GM10266 (cell line): Measurements from ENCODE around the gene PGM5.

Source experiments
- DNase-seq: peaks from one replicate; pipeline ENCODE4 v3.0.0; 2012; ENCODE audit errors: extremely low spot score
- TF ChIP-seq, protein P1 (sequence below): IDR thresholded peaks from 2 replicates; pipeline ENCODE4 v1.5.1; 2012; ENCODE audit warnings: mild to moderate bottlenecking, low read depth; ENCODE audit not compliant: control insufficient read depth, insufficient read depth; ENCODE audit errors: missing control alignments

The PGM5 gene

DNA sequence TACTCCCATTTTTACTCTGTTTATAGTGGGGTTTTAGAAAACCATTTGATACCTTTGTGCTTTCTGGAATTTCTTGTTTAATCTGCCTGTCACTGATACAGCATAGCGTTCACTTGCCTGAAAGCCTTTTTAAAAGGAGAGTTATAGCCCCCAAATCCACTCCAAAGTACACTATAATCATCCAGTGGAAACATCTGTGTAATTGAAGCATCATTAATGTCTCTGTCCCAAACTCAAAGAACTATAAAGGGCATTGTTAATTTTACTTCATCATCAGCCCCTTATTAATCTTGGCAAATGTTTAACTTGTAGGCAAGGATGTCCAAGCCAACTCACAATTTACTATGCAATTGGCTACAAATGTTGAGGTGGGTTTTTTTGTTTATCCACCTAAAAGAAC lies 120.0 kb downstream of the PGM5 start:
- no peak for DNase-seq
- TF ChIP-seq, protein P1, sequence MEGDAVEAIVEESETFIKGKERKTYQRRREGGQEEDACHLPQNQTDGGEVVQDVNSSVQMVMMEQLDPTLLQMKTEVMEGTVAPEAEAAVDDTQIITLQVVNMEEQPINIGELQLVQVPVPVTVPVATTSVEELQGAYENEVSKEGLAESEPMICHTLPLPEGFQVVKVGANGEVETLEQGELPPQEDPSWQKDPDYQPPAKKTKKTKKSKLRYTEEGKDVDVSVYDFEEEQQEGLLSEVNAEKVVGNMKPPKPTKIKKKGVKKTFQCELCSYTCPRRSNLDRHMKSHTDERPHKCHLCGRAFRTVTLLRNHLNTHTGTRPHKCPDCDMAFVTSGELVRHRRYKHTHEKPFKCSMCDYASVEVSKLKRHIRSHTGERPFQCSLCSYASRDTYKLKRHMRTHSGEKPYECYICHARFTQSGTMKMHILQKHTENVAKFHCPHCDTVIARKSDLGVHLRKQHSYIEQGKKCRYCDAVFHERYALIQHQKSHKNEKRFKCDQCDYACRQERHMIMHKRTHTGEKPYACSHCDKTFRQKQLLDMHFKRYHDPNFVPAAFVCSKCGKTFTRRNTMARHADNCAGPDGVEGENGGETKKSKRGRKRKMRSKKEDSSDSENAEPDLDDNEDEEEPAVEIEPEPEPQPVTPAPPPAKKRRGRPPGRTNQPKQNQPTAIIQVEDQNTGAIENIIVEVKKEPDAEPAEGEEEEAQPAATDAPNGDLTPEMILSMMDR, result no peak

DNA sequence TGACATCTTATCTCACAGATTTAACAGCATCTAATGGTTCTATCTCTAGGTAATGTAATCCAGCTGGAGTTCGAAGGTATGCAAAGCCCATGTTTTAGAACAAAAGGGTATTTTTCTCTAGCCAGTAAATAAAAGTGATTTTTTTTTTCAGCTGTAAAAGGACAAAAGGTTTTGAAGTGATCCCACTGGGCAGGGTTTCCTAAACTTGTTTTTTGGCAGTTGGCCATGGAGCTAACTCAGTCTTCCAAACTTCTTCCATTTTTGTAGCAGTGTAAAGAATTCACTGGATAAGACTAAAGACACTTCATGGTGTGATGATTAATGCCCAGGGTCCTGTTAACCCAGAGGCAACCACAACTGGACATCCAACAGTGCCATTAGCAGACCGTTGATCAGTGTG lies 120.4 kb downstream of the PGM5 start:
- TF ChIP-seq, protein P1, result no peak
- no peak for DNase-seq

DNA sequence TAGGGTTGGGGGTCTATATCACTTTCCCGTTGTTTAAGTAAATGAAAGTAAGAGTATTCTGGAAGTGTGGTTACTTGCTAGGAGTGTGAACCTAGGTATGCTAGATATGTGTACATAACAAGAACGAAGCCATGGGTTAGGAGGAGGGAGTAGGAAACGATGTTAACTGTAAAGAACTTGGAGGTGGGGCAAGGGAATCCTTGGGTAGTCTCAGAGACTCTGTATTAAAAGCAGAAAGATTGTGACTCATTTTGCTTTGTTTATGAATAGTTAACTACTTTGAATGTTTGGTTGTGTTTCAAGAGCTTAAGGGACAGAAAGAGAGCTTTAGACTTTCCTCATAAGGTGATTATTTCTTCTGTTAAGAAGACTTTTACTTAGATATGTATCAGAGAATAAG lies 124.4 kb downstream of the PGM5 start:
- TF ChIP-seq, protein P1, result no peak
- DNase-seq, result no peak

DNA sequence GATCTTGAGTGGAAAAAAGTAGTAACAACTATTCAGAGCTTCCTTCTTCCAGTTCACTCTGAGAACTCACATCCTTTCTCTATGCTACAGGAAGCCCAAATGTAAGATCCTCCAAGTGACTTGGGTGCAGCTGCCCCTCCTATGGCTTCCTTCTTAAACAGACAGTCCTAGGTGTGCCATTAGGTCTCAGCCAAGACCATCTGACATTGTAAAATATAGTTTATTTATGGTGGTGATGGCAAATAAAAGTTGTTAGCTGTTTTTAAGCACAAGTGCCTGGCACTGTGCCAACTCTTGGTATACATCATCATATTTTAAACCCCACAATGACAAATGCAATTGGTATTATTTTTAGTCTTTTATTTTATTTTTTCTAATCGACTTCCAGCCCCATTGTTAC lies 126.1 kb downstream of the PGM5 start:
- no peak for DNase-seq
- TF ChIP-seq, protein P1, result no peak

DNA sequence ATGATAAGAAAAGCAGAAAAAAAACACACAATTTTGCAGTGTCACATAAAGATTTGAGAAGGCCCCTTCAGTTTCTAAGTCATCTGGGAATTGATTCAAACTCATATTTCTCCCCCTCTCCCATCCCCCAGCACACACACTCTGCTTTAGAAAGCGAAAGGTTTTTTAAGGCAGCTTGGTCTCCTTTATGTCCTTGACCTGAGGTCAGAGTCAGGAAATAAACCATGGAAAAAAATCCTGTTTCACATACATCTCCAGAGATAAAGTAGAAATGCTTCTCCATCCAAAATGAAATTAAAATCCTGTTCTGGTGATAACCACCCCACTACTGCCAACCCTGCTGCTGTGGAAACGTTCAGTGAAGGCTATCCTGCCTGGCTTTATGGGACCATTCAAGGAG lies 131.7 kb downstream of the PGM5 start:
- DNase-seq, result no peak
- TF ChIP-seq, protein P1, result no peak

DNA sequence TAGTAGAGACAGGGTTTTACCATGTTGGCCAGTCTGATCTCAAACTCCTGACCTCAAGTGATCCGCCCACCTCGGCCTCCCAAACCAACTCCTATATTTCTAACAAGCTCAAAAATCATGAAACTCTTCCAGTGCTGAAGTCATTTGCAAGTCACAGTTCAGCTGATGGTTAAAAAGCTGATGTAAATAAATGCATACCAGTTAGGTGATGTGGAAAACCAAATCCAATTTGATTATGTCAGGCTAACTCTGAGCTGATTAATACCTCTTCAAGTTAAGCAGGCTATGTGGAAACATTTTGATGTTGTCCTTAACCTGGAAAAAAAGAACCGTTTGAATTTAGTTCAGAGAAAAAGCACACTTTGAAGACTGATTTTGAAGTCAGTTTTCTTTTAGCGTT lies 133.2 kb downstream of the PGM5 start:
- no peak for DNase-seq
- TF ChIP-seq, protein P1, result no peak

DNA sequence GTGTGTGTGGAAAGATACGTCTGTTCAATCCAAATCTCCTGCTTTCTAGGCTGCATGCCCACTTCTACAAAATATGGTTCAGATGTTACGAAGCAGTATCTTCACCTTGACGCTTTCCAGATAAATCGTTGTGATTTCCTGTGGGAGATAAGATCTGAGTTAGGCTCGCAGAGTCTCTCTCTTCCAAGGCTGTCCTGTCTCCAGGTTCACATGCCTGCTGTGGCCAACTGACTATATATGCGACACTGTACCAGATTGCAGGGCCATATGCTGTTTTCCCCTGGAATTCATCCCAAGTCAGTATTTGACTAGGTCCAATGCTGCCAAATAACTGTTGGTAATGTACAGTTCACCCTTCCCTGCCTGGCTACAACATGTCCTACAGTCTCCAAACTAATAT lies 136.4 kb downstream of the PGM5 start:
- DNase-seq, result no peak

More for the DNA sequence above, 136.4 kb downstream of the PGM5 start:
- TF ChIP-seq, protein P1, result no peak
